ENCODE measurements around the gene CALHM4.

DNA sequence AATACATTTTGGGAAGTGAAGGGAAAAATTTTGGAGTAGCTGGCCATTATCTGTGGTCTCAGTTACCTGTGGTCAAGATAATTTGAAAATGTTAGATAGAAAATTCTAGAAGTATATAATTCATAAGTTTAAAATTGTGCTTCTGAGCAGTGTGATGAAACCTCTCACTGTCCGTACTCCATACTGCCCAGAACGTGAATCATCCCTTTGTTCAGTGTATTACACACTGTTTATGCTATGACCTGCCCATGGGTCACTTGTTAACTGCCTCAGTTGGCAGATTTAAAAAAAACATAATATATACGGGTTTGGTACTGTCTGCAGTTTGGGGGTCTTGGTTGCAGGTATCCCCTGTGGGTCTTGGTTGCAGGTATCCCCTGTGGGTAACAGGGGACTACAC is 46.2 kb upstream of the CALHM4 start:
- TF ChIP-seq RFX5 (IDR thresholded peaks at IDR 0.05) (no peak), POLR2A (IDR thresholded peaks at IDR 0.05; ENCODE audit: low read length) (no peak), EP300 (IDR thresholded peaks at IDR 0.05) (no peak), RCOR1 (IDR thresholded peaks at IDR 0.05; ENCODE audit: low read depth, low read length) (no peak), JUNB (IDR thresholded peaks at IDR 0.05) (no peak), CHD2 (IDR thresholded peaks at IDR 0.05; ENCODE audit: low read length, partially characterized antibody) (no peak), ZFP36 (IDR thresholded peaks at IDR 0.05; ENCODE audit: borderline replicate concordance, partially characterized antibody) (no peak), MAZ (IDR thresholded peaks at IDR 0.05; ENCODE audit: borderline replicate concordance, low read depth, low read length) (no peak)
- TF ChIP-seq, protein P1, sequence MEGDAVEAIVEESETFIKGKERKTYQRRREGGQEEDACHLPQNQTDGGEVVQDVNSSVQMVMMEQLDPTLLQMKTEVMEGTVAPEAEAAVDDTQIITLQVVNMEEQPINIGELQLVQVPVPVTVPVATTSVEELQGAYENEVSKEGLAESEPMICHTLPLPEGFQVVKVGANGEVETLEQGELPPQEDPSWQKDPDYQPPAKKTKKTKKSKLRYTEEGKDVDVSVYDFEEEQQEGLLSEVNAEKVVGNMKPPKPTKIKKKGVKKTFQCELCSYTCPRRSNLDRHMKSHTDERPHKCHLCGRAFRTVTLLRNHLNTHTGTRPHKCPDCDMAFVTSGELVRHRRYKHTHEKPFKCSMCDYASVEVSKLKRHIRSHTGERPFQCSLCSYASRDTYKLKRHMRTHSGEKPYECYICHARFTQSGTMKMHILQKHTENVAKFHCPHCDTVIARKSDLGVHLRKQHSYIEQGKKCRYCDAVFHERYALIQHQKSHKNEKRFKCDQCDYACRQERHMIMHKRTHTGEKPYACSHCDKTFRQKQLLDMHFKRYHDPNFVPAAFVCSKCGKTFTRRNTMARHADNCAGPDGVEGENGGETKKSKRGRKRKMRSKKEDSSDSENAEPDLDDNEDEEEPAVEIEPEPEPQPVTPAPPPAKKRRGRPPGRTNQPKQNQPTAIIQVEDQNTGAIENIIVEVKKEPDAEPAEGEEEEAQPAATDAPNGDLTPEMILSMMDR (IDR thresholded peaks at IDR 0.05) = no peak
- TF ChIP-seq, protein P2, sequence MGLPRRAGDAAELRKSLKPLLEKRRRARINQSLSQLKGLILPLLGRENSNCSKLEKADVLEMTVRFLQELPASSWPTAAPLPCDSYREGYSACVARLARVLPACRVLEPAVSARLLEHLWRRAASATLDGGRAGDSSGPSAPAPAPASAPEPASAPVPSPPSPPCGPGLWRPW (IDR thresholded peaks at IDR 0.05) = no peak
- TF ChIP-seq, protein P3, sequence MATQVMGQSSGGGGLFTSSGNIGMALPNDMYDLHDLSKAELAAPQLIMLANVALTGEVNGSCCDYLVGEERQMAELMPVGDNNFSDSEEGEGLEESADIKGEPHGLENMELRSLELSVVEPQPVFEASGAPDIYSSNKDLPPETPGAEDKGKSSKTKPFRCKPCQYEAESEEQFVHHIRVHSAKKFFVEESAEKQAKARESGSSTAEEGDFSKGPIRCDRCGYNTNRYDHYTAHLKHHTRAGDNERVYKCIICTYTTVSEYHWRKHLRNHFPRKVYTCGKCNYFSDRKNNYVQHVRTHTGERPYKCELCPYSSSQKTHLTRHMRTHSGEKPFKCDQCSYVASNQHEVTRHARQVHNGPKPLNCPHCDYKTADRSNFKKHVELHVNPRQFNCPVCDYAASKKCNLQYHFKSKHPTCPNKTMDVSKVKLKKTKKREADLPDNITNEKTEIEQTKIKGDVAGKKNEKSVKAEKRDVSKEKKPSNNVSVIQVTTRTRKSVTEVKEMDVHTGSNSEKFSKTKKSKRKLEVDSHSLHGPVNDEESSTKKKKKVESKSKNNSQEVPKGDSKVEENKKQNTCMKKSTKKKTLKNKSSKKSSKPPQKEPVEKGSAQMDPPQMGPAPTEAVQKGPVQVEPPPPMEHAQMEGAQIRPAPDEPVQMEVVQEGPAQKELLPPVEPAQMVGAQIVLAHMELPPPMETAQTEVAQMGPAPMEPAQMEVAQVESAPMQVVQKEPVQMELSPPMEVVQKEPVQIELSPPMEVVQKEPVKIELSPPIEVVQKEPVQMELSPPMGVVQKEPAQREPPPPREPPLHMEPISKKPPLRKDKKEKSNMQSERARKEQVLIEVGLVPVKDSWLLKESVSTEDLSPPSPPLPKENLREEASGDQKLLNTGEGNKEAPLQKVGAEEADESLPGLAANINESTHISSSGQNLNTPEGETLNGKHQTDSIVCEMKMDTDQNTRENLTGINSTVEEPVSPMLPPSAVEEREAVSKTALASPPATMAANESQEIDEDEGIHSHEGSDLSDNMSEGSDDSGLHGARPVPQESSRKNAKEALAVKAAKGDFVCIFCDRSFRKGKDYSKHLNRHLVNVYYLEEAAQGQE (IDR thresholded peaks at IDR 0.05) = no peak
